HCT116 (cell line): ENCODE results near the gene MAMLD1. TPM values are rescaled to one million over a fixed set of nuclear protein-coding genes. Genes with fewer than 3 reads are reported as not detected.

ENCODE experiments used
- ATAC-seq: fragments of 200-7000 bp; cut with Tn5 transposase; 2 replicates; pipeline ENCODE4 v1.9.1; 2020; ENCODE audit warnings: mild to moderate bottlenecking, moderate library complexity
- BruUV-seq: library from RNA; stranded (reverse); fragments of 400-500 nt; replicated peaks from 2 replicates; lab custom pipeline; 2021; lab: Mats Ljungman, UMichigan
- CTCF ChIA-PET: fragments of 300-600 bp; sonication (Branson Sonifier 250); formaldehyde crosslinking; loops from one replicate; lab custom pipeline; 2021; ENCODE audit warnings: antibody characterized with exemption; lab: Charles Lee
- POLR2A ChIA-PET: fragments of 300-600, 350-600 bp; sonication (Branson Sonifier 250); formaldehyde crosslinking; loops from one replicate; lab custom pipeline; 2021; ENCODE audit warnings: antibody characterized with exemption; lab: Charles Lee
- RAD21 ChIA-PET, 2 experiments: fragments of 300-600 bp; sonication (Branson Sonifier 250); formaldehyde crosslinking; loops; one replicate each; lab custom pipeline; 2023; ENCODE audit warnings: low total read pairs in 2 of 2; ENCODE audit not compliant: uncharacterized antibody in 2 of 2, unreplicated experiment in 2 of 2, low non-redundant PET in 1 of 2; lab: Charles Lee
- DNase-seq: peaks from one replicate; pipeline ENCODE4 v3.0.0-alpha.2; 2010; ENCODE audit warnings: low read depth, low spot score
- H2AFZ ChIP-seq: fragments of 200-600 bp; shearing (Covaris generic), sonication (generic); 2 replicates; pipeline ENCODE4 v1.6.1; 2017; ENCODE audit warnings: low read depth, mixed run types, mixed read lengths, antibody characterized with exemption, low read length; ENCODE audit not compliant: poor library complexity, severe bottlenecking
- H3K27ac ChIP-seq: 2 replicates; pipeline ENCODE4 v1.5.1; 2012; ENCODE audit warnings: low read depth, low read length
- H3K27me3 ChIP-seq: fragments of 200-600 bp; sonication (generic); 2 replicates; pipeline ENCODE4 v1.6.1; 2016; ENCODE audit warnings: mixed run types, low read length, mixed read lengths; ENCODE audit not compliant: insufficient read depth
- H3K36me3 ChIP-seq, 2 experiments: fragments of 200-500 bp in 1 of 2; fragments of 200-600 bp in 1 of 2; sonication (Bioruptor generic) in 1 of 2; sonication (generic) in 1 of 2; 2 replicates each; pipeline versions ENCODE4 v1.5.1 to v1.6.1; 2014 to 2016; ENCODE audit warnings: low read length in 2 of 2, inconsistent platforms in 1 of 2, mixed read lengths in 1 of 2, mixed run types in 1 of 2; ENCODE audit not compliant: insufficient read depth in 2 of 2, control insufficient read depth in 1 of 2
- H3K4me1 ChIP-seq, 2 experiments: fragments of 200-600 bp in 1 of 2; sonication (generic) in 1 of 2; 2 replicates each; pipeline versions ENCODE4 v1.5.1 to v1.6.1; 2012 to 2017; ENCODE audit warnings: low read length in 2 of 2, inconsistent platforms in 1 of 2, mild to moderate bottlenecking in 1 of 2, mixed read lengths in 1 of 2, mixed run types in 1 of 2, moderate library complexity in 1 of 2; ENCODE audit not compliant: insufficient read depth in 2 of 2, control insufficient read depth in 1 of 2
- H3K4me2 ChIP-seq: fragments of 200-600 bp; sonication (generic); 2 replicates; pipeline ENCODE4 v1.6.1; 2017; ENCODE audit warnings: mixed run types, low read length, mixed read lengths
- H3K4me3 ChIP-seq, 2 experiments: fragments of 200-600 bp in 1 of 2; sonication (generic) in 1 of 2; replicated peaks in 1 of 2; 2 replicates each; pipeline ENCODE4 v1.5.1; 2011 to 2016; ENCODE audit warnings: low read length in 2 of 2, control low read depth in 1 of 2, low read depth in 1 of 2, mild to moderate bottlenecking in 1 of 2, mixed read lengths in 1 of 2, mixed run types in 1 of 2
- H3K79me2 ChIP-seq: fragments of 200-600 bp; sonication (generic); 2 replicates; pipeline ENCODE4 v1.6.1; 2017; ENCODE audit warnings: mild to moderate bottlenecking, mixed run types, low read length, moderate library complexity, mixed read lengths; ENCODE audit not compliant: insufficient read depth
- H3K9ac ChIP-seq: fragments of 200-600 bp; sonication (generic); 2 replicates; pipeline ENCODE4 v1.6.1; 2016; ENCODE audit warnings: low read length, mixed read lengths
- H3K9me2 ChIP-seq: fragments of 200-600 bp; sonication (generic), shearing (Covaris generic); 2 replicates; pipeline ENCODE4 v1.6.1; 2017; ENCODE audit warnings: mixed run types, mild to moderate bottlenecking, moderate library complexity; ENCODE audit not compliant: insufficient read depth
- H3K9me3 ChIP-seq, 2 experiments: fragments of 200-500 bp in 1 of 2; fragments of 200-600 bp in 1 of 2; sonication (Bioruptor generic) in 1 of 2; sonication (generic) in 1 of 2; 2 replicates each; pipeline ENCODE4 v1.6.1; 2014 to 2017; ENCODE audit warnings: low read length in 2 of 2, mixed read lengths in 2 of 2, inconsistent platforms in 1 of 2, low read depth in 1 of 2, mild to moderate bottlenecking in 1 of 2, mixed run types in 1 of 2, moderate library complexity in 1 of 2; ENCODE audit not compliant: control insufficient read depth in 1 of 2, insufficient read depth in 1 of 2
- H4K20me1 ChIP-seq: fragments of 200-600 bp; sonication (generic), shearing (Covaris generic); 2 replicates; pipeline ENCODE4 v1.6.1; 2017; ENCODE audit warnings: mixed run types, mild to moderate bottlenecking, moderate library complexity; ENCODE audit not compliant: insufficient read depth
- ATF3 ChIP-seq: IDR thresholded peaks from 2 replicates; pipeline ENCODE4 v1.6.1; 2012
- CBX3 ChIP-seq: IDR thresholded peaks from 2 replicates; pipeline ENCODE4 v1.6.1; 2012; ENCODE audit warnings: low read depth
- EGR1 ChIP-seq: IDR thresholded peaks from 2 replicates; pipeline ENCODE4 v1.6.1; 2012; ENCODE audit warnings: low read depth
- ELF1 ChIP-seq: IDR thresholded peaks from 2 replicates; pipeline ENCODE4 v1.6.1; 2012; ENCODE audit warnings: low read depth, borderline replicate concordance
- EZH2phosphoT487 ChIP-seq: fragments of 200-600 bp; IDR thresholded peaks from 2 replicates; pipeline ENCODE4 v1.6.1; 2018; ENCODE audit warnings: antibody characterized with exemption, borderline replicate concordance
- FOSL1 ChIP-seq: IDR thresholded peaks from 2 replicates; pipeline ENCODE4 v1.6.1; 2012; ENCODE audit warnings: low read depth
- POLR2A ChIP-seq: IDR thresholded peaks from 2 replicates; pipeline ENCODE4 v1.7.0; 2011; ENCODE audit warnings: borderline replicate concordance; ENCODE audit not compliant: insufficient read depth, insufficient read length; ENCODE audit errors: extremely low read depth
- RAD21 ChIP-seq: IDR thresholded peaks from 2 replicates; pipeline ENCODE4 v1.6.1; 2012; ENCODE audit warnings: low read depth, mild to moderate bottlenecking
- SP1 ChIP-seq: IDR thresholded peaks from 2 replicates; pipeline ENCODE4 v1.6.1; 2012; ENCODE audit warnings: low read depth
- SRF ChIP-seq: IDR thresholded peaks from 2 replicates; pipeline ENCODE4 v1.6.1; 2012; ENCODE audit warnings: low read depth
- TCF7L2 ChIP-seq: IDR thresholded peaks from 2 replicates; pipeline ENCODE4 v1.7.0; 2011; ENCODE audit warnings: borderline replicate concordance, inconsistent platforms; ENCODE audit not compliant: insufficient read depth, insufficient read length; ENCODE audit errors: extremely low read depth
- ZFX ChIP-seq: fragments of 450-650 bp; IDR thresholded peaks from 2 replicates; pipeline ENCODE4 v1.6.1; 2017
- intact Hi-C: fragments of 100-400 bp; cut with micrococcal nuclease; formaldehyde crosslinking; loops from 2 replicates; pipeline ENCODE4 v1.10.0; 2022
- total RNA-seq: library from RNA; stranded (reverse); gene quantifications from one replicate; pipeline ENCODE4 v1.2.1, GENCODE V29; 2021; ENCODE audit not compliant: unreplicated experiment
- TF ChIP-seq, protein P1 (sequence below), 3 experiments: fragments of 200-600 bp in 1 of 3; sonication (generic) in 1 of 3; IDR thresholded peaks in 2 of 3; conservative IDR thresholded peaks in 1 of 3; 2 replicates each; pipeline ENCODE4 v1.5.1; 2012 to 2017; ENCODE audit warnings: low read depth in 2 of 3, low read length in 2 of 3, antibody characterized with exemption in 1 of 3, borderline replicate concordance in 1 of 3, control low read depth in 1 of 3, mild to moderate bottlenecking in 1 of 3, mixed read lengths in 1 of 3, mixed run types in 1 of 3, moderate library complexity in 1 of 3; ENCODE audit not compliant: insufficient read depth in 1 of 3
- TF ChIP-seq, protein P2 (sequence below): IDR thresholded peaks from 2 replicates; pipeline ENCODE4 v1.6.1; 2011; ENCODE audit warnings: mild to moderate bottlenecking, low read length, moderate library complexity; ENCODE audit not compliant: insufficient replicate concordance; ENCODE audit errors: extremely low read depth

Gene MAMLD1
- total RNA-seq, 1 experiment from 2014 or later, result 3.6 TPM

DNA sequence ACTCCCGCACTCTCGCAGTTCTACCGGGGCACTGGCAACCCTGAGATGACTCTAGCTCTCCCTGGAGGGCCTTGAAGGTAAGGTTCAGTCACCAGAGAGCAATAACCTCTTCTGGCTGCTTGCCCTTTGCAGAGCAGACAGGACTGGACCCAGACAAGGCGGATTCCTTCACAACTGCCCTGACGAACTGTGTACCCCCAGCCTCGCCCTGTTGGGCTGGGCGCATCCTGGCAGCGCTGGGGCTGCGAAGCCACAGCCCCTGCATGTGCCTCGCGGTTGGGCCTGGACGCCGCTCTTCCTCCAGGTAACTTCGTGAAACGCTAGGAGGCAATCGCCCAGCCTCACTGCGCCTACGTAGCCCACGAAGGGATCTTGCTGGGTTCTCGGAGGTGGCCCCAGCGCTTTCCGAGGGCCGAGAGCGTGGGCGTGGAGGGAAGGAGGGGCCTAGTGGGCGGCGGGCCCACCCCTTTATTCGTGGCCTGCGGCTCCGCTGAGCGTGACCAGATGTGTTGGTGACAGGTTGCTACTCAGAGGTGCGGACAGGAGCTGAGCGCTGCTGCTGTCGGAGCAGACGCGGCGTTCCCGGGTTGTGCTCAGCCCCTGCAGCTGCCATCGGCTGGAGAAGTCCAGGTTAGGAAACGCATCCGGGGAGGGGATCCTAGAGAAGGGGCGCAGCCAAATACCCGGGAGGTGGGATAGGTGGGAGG is 1.9 kb upstream of the MAMLD1 start (continued):
- TF ChIP-seq, protein P1, sequence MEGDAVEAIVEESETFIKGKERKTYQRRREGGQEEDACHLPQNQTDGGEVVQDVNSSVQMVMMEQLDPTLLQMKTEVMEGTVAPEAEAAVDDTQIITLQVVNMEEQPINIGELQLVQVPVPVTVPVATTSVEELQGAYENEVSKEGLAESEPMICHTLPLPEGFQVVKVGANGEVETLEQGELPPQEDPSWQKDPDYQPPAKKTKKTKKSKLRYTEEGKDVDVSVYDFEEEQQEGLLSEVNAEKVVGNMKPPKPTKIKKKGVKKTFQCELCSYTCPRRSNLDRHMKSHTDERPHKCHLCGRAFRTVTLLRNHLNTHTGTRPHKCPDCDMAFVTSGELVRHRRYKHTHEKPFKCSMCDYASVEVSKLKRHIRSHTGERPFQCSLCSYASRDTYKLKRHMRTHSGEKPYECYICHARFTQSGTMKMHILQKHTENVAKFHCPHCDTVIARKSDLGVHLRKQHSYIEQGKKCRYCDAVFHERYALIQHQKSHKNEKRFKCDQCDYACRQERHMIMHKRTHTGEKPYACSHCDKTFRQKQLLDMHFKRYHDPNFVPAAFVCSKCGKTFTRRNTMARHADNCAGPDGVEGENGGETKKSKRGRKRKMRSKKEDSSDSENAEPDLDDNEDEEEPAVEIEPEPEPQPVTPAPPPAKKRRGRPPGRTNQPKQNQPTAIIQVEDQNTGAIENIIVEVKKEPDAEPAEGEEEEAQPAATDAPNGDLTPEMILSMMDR (IDR thresholded peaks at IDR 0.05 in 2 of 3, conservative IDR thresholded peaks at IDR 0.05 in 1 of 3; ENCODE audit: borderline replicate concordance in 1 of 3, insufficient read depth in 1 of 3, low read depth in 2 of 3, low read length in 2 of 3), result no peak
- TF ChIP-seq EZH2phosphoT487 (no peak), SP1 (no peak), CBX3 (no peak), RAD21 (no peak)
- TF ChIP-seq, protein P2, sequence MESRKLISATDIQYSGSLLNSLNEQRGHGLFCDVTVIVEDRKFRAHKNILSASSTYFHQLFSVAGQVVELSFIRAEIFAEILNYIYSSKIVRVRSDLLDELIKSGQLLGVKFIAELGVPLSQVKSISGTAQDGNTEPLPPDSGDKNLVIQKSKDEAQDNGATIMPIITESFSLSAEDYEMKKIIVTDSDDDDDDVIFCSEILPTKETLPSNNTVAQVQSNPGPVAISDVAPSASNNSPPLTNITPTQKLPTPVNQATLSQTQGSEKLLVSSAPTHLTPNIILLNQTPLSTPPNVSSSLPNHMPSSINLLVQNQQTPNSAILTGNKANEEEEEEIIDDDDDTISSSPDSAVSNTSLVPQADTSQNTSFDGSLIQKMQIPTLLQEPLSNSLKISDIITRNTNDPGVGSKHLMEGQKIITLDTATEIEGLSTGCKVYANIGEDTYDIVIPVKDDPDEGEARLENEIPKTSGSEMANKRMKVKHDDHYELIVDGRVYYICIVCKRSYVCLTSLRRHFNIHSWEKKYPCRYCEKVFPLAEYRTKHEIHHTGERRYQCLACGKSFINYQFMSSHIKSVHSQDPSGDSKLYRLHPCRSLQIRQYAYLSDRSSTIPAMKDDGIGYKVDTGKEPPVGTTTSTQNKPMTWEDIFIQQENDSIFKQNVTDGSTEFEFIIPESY, result no peak
- TF ChIP-seq, all 23 proteins: peak for 0

DNA sequence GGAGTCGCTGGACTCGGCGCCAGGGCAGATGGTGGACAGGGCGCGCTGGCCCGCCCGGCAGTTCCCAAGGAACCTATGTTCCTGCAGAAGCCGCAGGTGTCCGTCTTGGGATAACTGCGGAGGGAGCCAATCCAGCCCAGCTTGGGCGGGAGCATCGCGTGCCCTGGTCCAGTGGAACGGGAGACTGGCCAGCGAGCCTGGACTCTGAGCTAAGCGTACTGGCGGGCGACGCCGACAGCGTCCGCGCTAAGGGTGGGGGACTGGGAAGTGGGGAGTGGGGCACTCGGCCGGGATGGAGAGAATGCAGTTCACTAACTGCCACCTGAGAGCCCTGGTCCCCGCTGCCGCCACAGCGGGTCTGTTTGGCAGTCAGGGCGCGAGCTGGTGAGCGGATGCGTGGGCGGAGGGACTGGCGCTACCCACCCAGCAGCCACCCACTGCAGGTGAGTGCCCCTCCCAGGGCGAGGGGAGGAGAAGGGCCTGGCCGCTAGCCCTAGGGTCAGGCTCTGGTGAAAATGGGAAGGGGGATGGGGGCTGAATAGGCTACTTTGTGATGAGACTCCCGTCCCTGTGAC is 1.3 kb upstream of the MAMLD1 start:
- Histone ChIP-seq H3K36me3 (no peaks in the 10 kb centered on the region), H3K4me1 (peaks cover 2 to 10% of the 10 kb centered on the region in 2 experiments; a peak in 1 of 4 replicates), H3K9me2 (no peaks in the 10 kb centered on the region), H3K27me3 (no peaks in the 10 kb centered on the region), H3K27ac (no peak overlapping the region), H3K4me3 (peak overlapping the region; percentile 55 to 64; a peak in 2 of 4 replicates), H2AFZ (no peak overlapping the region), H3K9ac (no peak overlapping the region), H3K9me3 (no peaks in the 10 kb centered on the region), H3K4me2 (peak overlapping the region; percentile 88), H4K20me1 (no peaks in the 10 kb centered on the region), H3K79me2 (no peaks in the 10 kb centered on the region)
- ATAC-seq (no peak), DNase-seq (no peak)
- ChIA-PET POLR2A (no interaction called here), CTCF (no interaction called here), RAD21 (interaction anchor here in 1 of 2 experiments (1.1 kb wide), 1 partner anchor 161 kb away, joined by 3 read pairs; no protein-coding TSS in a partner anchor)
- intact Hi-C loops, result loop anchor here (5.0 to 10.0 kb wide), 2 partner anchors 327 to 400 kb away; no protein-coding TSS in a partner anchor
- BruUV-seq, result no TSS peak
- TF ChIP-seq ZFX (no peak), CBX3 (no peak), EGR1 (no peak), TCF7L2 (no peak), SRF (no peak), ELF1 (no peak), FOSL1 (no peak), POLR2A (no peak), ATF3 (no peak), EZH2phosphoT487 (no peak)
- TF ChIP-seq, protein P2, result no peak
